Glutamatergic neuron (in vitro differentiated cells): ENCODE results near the gene GNAT1. TPM values are rescaled to one million over a fixed set of nuclear protein-coding genes. Genes with fewer than 3 reads are reported as not detected.

Experiments
- DNase-seq: peaks from one replicate; pipeline ENCODE4 v3.0.0; 2022
- H3K27ac Mint-ChIP-seq: one replicate; pipeline ENCODE4 v1.8.0; 2020; ENCODE audit warnings: mild to moderate bottlenecking, mixed read lengths, inconsistent platforms; ENCODE audit not compliant: unreplicated experiment
- H3K27me3 Mint-ChIP-seq: one replicate; pipeline ENCODE4 v1.8.0; 2020; ENCODE audit warnings: mild to moderate bottlenecking, moderate library complexity, mixed read lengths, inconsistent platforms; ENCODE audit not compliant: unreplicated experiment
- H3K36me3 Mint-ChIP-seq: one replicate; pipeline ENCODE4 v1.8.0; 2020; ENCODE audit warnings: mild to moderate bottlenecking, mixed read lengths, inconsistent platforms; ENCODE audit not compliant: unreplicated experiment
- H3K4me1 Mint-ChIP-seq: one replicate; pipeline ENCODE4 v1.8.0; 2020; ENCODE audit warnings: mild to moderate bottlenecking, low read depth, mixed read lengths, inconsistent platforms; ENCODE audit not compliant: unreplicated experiment
- H3K4me3 Mint-ChIP-seq: one replicate; pipeline ENCODE4 v1.8.0; 2020; ENCODE audit warnings: mild to moderate bottlenecking, mixed read lengths, inconsistent platforms; ENCODE audit not compliant: unreplicated experiment
- H3K9me3 Mint-ChIP-seq: one replicate; pipeline ENCODE4 v1.8.0; 2020; ENCODE audit warnings: mild to moderate bottlenecking, moderate library complexity, mixed read lengths, inconsistent platforms; ENCODE audit not compliant: unreplicated experiment
- CTCF ChIP-seq: fragments of 200-600 bp; sonication (generic); IDR thresholded peaks from one replicate; pipeline ENCODE4 v1.5.0; 2021; ENCODE audit not compliant: partially characterized antibody, unreplicated experiment
- total RNA-seq: library from RNA; stranded (reverse); fragmentation: NEBNext Ultra II Directional; extraction: Animal tissue kit (Norgen Biotek cat#: 25700); gene quantifications from one replicate; pipeline ENCODE4 v1.2.1, GENCODE V29; 2021; ENCODE audit not compliant: unreplicated experiment

The GNAT1 gene
- total RNA-seq, 1 donor from 2014 or later: not detected

- no peak overlapping the region for H3K27ac Mint-ChIP-seq
- peaks cover 10% of the 10 kb centered on the region for H3K27me3 Mint-ChIP-seq
- DNase-seq: no peak
- no peaks in the 10 kb centered on the region for H3K36me3 Mint-ChIP-seq
- H3K4me1 Mint-ChIP-seq: peaks cover 2% of the 10 kb centered on the region
- H3K9me3 Mint-ChIP-seq: peaks cover 2% of the 10 kb centered on the region
- no peak for TF ChIP-seq CTCF
- no peak overlapping the region for H3K4me3 Mint-ChIP-seq
Measured at GRCh38 chr3:50185230-50185629, 6.2 kb upstream of the GNAT1 start.

- no peak for TF ChIP-seq CTCF
- no peak overlapping the region for H3K27ac Mint-ChIP-seq
- peaks cover 2% of the 10 kb centered on the region for H3K4me1 Mint-ChIP-seq
- no peak for DNase-seq
- H3K36me3 Mint-ChIP-seq: no peaks in the 10 kb centered on the region
- H3K27me3 Mint-ChIP-seq: peaks cover 10% of the 10 kb centered on the region
- H3K4me3 Mint-ChIP-seq: no peak overlapping the region
- H3K9me3 Mint-ChIP-seq: peaks cover 2% of the 10 kb centered on the region
Measured at GRCh38 chr3:50186096-50186495, 5.3 kb upstream of the GNAT1 start.

- Mint-ChIP-seq H3K9me3 (no peaks in the 10 kb centered on the region), H3K4me1 (peaks cover 2% of the 10 kb centered on the region), H3K27me3 (peaks cover 7% of the 10 kb centered on the region), H3K27ac (no peak overlapping the region), H3K36me3 (no peaks in the 10 kb centered on the region), H3K4me3 (no peak overlapping the region)
- no peak for TF ChIP-seq CTCF
- no peak for DNase-seq
Measured at GRCh38 chr3:50187750-50188149, 3.7 kb upstream of the GNAT1 start.

- H3K4me3 Mint-ChIP-seq: no peak overlapping the region
- H3K4me1 Mint-ChIP-seq: no peaks in the 10 kb centered on the region
- peak; percentile 81 for DNase-seq
- H3K36me3 Mint-ChIP-seq: no peaks in the 10 kb centered on the region
- peaks cover 1% of the 10 kb centered on the region for H3K27me3 Mint-ChIP-seq
- H3K27ac Mint-ChIP-seq: no peak overlapping the region
- TF ChIP-seq CTCF: peak; percentile 67
- no peaks in the 10 kb centered on the region for H3K9me3 Mint-ChIP-seq
Measured at GRCh38 chr3:50189274-50189673, 2.1 kb upstream of the GNAT1 start.

GRCh38 chr3:50189989-50190388 lies 1.4 kb upstream of the GNAT1 start:
- Mint-ChIP-seq H3K9me3 (no peaks in the 10 kb centered on the region), H3K4me1 (no peaks in the 10 kb centered on the region), H3K27me3 (peaks cover 1% of the 10 kb centered on the region), H3K4me3 (no peak overlapping the region), H3K27ac (no peak overlapping the region), H3K36me3 (no peaks in the 10 kb centered on the region)
- TF ChIP-seq CTCF: no peak
- no peak for DNase-seq
